ENCODE data around the gene SHLD1.
A peak's percentile ranks its signal among the peaks of the same experiment; 100 is the strongest.

SHLD1 gene

DNA sequence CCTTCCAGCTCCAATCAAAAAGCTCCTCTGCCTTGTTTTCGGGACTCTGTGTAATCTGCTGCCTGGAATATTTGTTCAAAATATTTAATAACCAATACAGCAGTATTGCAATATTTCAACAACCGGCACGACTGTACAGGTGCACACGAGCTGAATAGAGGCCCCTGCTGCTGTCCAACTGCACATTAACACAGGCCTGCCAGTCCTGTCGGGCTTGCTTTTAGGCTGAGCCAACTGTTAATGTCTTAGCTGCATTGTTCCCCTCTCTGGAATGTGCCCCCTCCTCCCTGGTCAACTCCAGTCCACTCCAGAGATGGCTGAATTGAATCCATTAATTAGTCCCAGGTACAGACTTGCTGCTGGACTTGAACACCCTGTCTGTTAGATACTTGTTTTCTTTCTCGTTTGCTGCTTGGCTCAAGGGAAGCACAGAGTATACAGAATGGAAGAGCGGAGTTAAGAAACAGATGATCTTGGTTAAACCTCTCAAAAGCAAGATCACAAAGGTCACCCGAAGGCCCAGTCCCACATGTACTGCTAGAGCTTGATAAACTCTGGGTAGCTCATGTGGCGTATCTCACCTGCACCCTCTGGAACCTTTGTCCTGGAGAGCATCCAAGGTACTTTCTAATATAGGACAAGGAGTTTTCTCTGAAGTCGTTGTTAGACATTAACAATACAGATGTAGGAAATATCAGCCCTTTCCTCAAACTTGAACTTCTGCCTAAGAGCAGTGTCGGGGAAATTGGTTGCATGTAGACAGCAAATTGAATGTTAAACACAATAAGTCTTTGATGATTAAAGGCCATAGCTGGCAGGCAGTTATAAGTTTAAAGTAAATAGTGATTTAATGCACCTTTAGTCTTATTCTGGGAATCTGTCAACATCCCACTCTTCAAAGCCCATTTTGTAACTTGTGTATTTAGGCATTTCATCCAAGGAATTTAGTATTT is 31.9 kb downstream of the SHLD1 start:
- H3K4me3 ChIP-seq (ENCODE audit: low read length), result no peak overlapping the region
- no peak overlapping the region for H3K9ac ChIP-seq (ENCODE audit: low read depth, low read length)
- WGBS, result 90% methylated on average over 11 of the region's 11 CpGs

DNA sequence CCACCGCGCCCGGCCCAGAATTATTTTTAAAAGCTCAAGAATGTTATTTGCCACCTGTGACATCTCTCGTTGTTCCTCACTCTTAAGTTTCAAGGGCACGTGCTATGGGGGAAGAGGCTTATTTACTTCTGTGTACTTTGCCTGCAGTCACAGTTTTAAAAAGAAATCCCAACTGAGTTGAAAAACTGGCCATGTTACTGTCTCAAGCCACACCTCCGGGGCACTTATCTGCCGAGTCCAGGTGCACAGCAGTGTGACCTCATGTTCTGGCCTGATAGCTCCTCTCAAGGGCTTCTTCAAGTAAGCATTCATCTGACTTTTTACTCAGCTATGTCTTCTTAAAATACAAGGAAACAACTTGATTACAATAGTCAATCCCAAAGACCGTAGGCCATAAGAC is 34.5 kb downstream of the SHLD1 start:
- Histone ChIP-seq H3K4me3 (ENCODE audit: low read length) (no peak overlapping the region), H3K36me3 (ENCODE audit: insufficient read depth, low read length) (peaks cover 4% of the 10 kb centered on the region; the same call in 1 of the 2 replicates), H3K27me3 (ENCODE audit: insufficient read depth, low read length) (no peaks in the 10 kb centered on the region), H3K9me3 (ENCODE audit: insufficient read depth, low read depth, low read length) (no peaks in the 10 kb centered on the region), H3K9ac (ENCODE audit: low read depth, low read length) (no peak overlapping the region), H3K4me1 (ENCODE audit: insufficient read depth, low read length) (peaks cover 6% of the 10 kb centered on the region; the same call in 1 of the 2 replicates), H3K27ac (ENCODE audit: low read depth, low read length) (no peak overlapping the region)
- 97% methylated on average over 8 of the region's 8 CpGs for WGBS

More for the DNA sequence above, 31.9 kb downstream of the SHLD1 start:
- peaks cover 4% of the 10 kb centered on the region; the same call in 1 of the 2 replicates for H3K36me3 ChIP-seq (ENCODE audit: insufficient read depth, low read length)
- H3K4me1 ChIP-seq (ENCODE audit: insufficient read depth, low read length), result peaks cover 4% of the 10 kb centered on the region; the same call in 1 of the 2 replicates
- H3K27me3 ChIP-seq (ENCODE audit: insufficient read depth, low read length), result no peaks in the 10 kb centered on the region
- no peaks in the 10 kb centered on the region for H3K9me3 ChIP-seq (ENCODE audit: insufficient read depth, low read depth, low read length)
- H3K27ac ChIP-seq (ENCODE audit: low read depth, low read length), result no peak overlapping the region

DNA sequence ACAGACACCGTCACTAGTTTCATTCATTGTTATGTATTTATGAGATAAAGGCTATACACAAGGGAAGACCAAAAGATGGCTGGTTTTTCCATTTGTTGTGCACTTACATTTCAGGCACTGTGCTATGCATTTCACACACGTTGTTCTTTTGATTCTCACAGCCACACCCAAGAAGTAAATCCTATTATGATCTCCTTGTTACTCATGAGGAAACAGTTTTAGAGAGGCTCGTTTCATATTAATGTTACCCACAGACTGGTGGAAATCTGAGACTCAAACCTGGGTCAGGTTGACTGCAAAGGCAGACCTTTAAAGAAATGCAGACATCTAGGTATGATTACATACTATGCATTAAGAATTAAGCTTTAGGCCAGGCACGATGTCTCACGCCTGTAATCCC is 34.9 kb downstream of the SHLD1 start:
- Histone ChIP-seq H3K27me3 (ENCODE audit: insufficient read depth, low read length) (no peaks in the 10 kb centered on the region), H3K4me3 (ENCODE audit: low read length) (no peak overlapping the region), H3K4me1 (ENCODE audit: insufficient read depth, low read length) (peaks cover 6% of the 10 kb centered on the region; the same call in 1 of the 2 replicates), H3K36me3 (ENCODE audit: insufficient read depth, low read length) (peaks cover 4% of the 10 kb centered on the region; the same call in 1 of the 2 replicates), H3K9ac (ENCODE audit: low read depth, low read length) (no peak overlapping the region), H3K9me3 (ENCODE audit: insufficient read depth, low read depth, low read length) (no peaks in the 10 kb centered on the region), H3K27ac (ENCODE audit: low read depth, low read length) (no peak overlapping the region)
- 95% methylated on average over 4 of the region's 5 CpGs for WGBS

- H3K4me3 ChIP-seq (ENCODE audit: low read length), result no peak overlapping the region
- H3K9ac ChIP-seq (ENCODE audit: low read depth, low read length), result no peak overlapping the region
- H3K27ac ChIP-seq (ENCODE audit: low read depth, low read length), result peak overlapping the region; percentile 48; the same call in 1 of the 2 replicates
- H3K27me3 ChIP-seq (ENCODE audit: insufficient read depth, low read length), result no peaks in the 10 kb centered on the region
- H3K36me3 ChIP-seq (ENCODE audit: insufficient read depth, low read length), result peaks cover 4% of the 10 kb centered on the region; the same call in 1 of the 2 replicates
- peaks cover 3% of the 10 kb centered on the region; the same call in 1 of the 2 replicates for H3K4me1 ChIP-seq (ENCODE audit: insufficient read depth, low read length)
- 95% methylated on average over 1 of the region's 2 CpGs for WGBS
- no peaks in the 10 kb centered on the region for H3K9me3 ChIP-seq (ENCODE audit: insufficient read depth, low read depth, low read length)
Measured at GRCh38 chr20:5786930-5787795, 37.0 kb downstream of the SHLD1 start.

GRCh38 chr20:5787796-5788165 is 37.6 kb downstream of the SHLD1 start:
- H3K9ac ChIP-seq (ENCODE audit: low read depth, low read length), result no peak overlapping the region

DNA sequence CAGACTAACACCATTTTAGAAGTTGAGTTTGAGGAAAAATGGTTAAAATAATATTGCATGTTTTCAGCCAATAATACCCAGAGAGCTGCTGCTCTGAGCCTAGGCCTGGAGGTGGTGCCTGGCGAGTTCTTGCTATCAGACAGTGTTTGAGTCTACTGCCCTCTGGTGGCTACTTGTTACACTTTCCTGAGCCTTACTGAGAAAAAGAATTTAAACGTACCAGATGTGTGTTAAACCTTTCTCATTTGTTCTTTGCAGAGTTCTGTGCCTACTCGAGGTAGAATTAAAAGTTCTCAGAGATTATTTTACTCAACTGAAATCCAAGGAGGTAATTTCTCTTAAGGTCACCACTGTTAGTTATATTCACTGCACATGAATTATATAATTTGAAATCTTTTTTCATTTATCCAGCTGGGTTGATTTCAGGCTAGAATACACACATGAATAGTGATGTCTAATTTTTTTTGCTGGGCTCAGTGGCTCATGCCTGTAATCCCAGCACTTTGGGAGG is 38.2 kb downstream of the SHLD1 start:
- Histone ChIP-seq H3K4me3 (ENCODE audit: low read length) (no peak overlapping the region), H3K27me3 (ENCODE audit: insufficient read depth, low read length) (no peaks in the 10 kb centered on the region), H3K27ac (ENCODE audit: low read depth, low read length) (no peak overlapping the region), H3K36me3 (ENCODE audit: insufficient read depth, low read length) (peaks cover 4% of the 10 kb centered on the region; the same call in 1 of the 2 replicates), H3K9ac (ENCODE audit: low read depth, low read length) (no peak overlapping the region), H3K4me1 (ENCODE audit: insufficient read depth, low read length) (peaks cover 5% of the 10 kb centered on the region), H3K9me3 (ENCODE audit: insufficient read depth, low read depth, low read length) (no peaks in the 10 kb centered on the region)
- 22% methylated on average over 3 of the region's 3 CpGs for WGBS

More at GRCh38 chr20:5787796-5788165, 37.6 kb downstream of the SHLD1 start:
- Histone ChIP-seq H3K27ac (ENCODE audit: low read depth, low read length) (no peak overlapping the region), H3K4me3 (ENCODE audit: low read length) (no peak overlapping the region), H3K4me1 (ENCODE audit: insufficient read depth, low read length) (peaks cover 3% of the 10 kb centered on the region; the same call in 1 of the 2 replicates), H3K27me3 (ENCODE audit: insufficient read depth, low read length) (no peaks in the 10 kb centered on the region), H3K36me3 (ENCODE audit: insufficient read depth, low read length) (peaks cover 4% of the 10 kb centered on the region; the same call in 1 of the 2 replicates), H3K9me3 (ENCODE audit: insufficient read depth, low read depth, low read length) (no peaks in the 10 kb centered on the region)

- Histone ChIP-seq H3K27me3 (ENCODE audit: insufficient read depth, low read length) (no peaks in the 10 kb centered on the region), H3K36me3 (ENCODE audit: insufficient read depth, low read length) (peaks cover 4% of the 10 kb centered on the region; the same call in 1 of the 2 replicates), H3K27ac (ENCODE audit: low read depth, low read length) (no peak overlapping the region), H3K9me3 (ENCODE audit: insufficient read depth, low read depth, low read length) (no peaks in the 10 kb centered on the region), H3K4me3 (ENCODE audit: low read length) (no peak overlapping the region), H3K9ac (ENCODE audit: low read depth, low read length) (no peak overlapping the region), H3K4me1 (ENCODE audit: insufficient read depth, low read length) (peaks cover 12% of the 10 kb centered on the region)
- 87% methylated on average over 2 of the region's 2 CpGs for WGBS
Measured at GRCh38 chr20:5789827-5790226, 39.6 kb downstream of the SHLD1 start.

GRCh38 chr20:5793916-5794315 is 43.7 kb downstream of the SHLD1 start:
- WGBS, result 92% methylated on average over 2 of the region's 2 CpGs
- no peak overlapping the region for H3K9ac ChIP-seq (ENCODE audit: low read depth, low read length)
- no peak overlapping the region for H3K27ac ChIP-seq (ENCODE audit: low read depth, low read length)
- H3K4me3 ChIP-seq (ENCODE audit: low read length), result no peak overlapping the region
- no peaks in the 10 kb centered on the region for H3K36me3 ChIP-seq (ENCODE audit: insufficient read depth, low read length)
- peaks cover 12% of the 10 kb centered on the region; the same call in 1 of the 2 replicates for H3K4me1 ChIP-seq (ENCODE audit: insufficient read depth, low read length)
- no peaks in the 10 kb centered on the region for H3K27me3 ChIP-seq (ENCODE audit: insufficient read depth, low read length)
- no peaks in the 10 kb centered on the region for H3K9me3 ChIP-seq (ENCODE audit: insufficient read depth, low read depth, low read length)

DNA sequence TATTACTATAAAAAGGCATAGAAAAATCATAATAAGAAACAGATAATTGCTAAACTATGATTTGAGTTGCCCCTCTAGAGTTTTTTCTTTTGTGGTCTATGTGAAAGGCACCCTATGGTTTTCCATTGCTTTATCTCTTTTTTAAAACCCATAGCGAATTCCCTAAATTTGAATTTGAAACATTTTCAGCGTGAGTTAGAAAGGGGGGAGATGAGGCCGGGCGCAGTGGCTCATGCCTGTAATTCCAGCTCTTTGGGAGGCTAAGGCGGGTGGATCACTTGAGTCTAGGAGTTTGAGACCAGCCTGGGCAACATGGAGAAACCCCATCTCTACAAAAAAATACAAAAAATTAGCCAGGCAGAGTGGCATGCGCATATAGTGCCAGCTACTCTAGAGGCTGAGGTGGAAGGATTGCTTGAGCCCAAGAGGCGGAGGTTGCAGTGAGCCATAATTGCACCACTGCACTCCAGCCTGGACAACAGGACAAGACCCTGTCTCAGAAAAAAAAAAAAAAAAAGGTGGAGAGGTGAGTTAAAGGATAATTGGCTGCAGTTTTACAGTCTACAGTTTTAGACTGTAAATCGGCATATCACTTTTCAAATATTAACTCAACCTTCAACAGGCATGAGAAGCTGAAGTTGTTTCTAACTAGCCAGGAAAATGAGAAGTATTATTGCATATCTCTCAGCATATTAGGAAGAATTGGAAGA is 46.3 kb downstream of the SHLD1 start:
- Histone ChIP-seq H3K27me3 (ENCODE audit: insufficient read depth, low read length) (no peaks in the 10 kb centered on the region), H3K36me3 (ENCODE audit: insufficient read depth, low read length) (no peaks in the 10 kb centered on the region), H3K4me1 (ENCODE audit: insufficient read depth, low read length) (peaks cover 12% of the 10 kb centered on the region; the same call in 1 of the 2 replicates), H3K9ac (ENCODE audit: low read depth, low read length) (no peak overlapping the region), H3K9me3 (ENCODE audit: insufficient read depth, low read depth, low read length) (no peaks in the 10 kb centered on the region), H3K4me3 (ENCODE audit: low read length) (no peak overlapping the region), H3K27ac (ENCODE audit: low read depth, low read length) (no peak overlapping the region)
- WGBS, result 55% methylated on average over 6 of the region's 8 CpGs

- H3K27me3 ChIP-seq (ENCODE audit: insufficient read depth, low read length), result no peaks in the 10 kb centered on the region
- 88% methylated on average over 1 of the region's 1 CpG for WGBS
- H3K4me3 ChIP-seq (ENCODE audit: low read length), result no peak overlapping the region
- peaks cover 12% of the 10 kb centered on the region; the same call in 1 of the 2 replicates for H3K4me1 ChIP-seq (ENCODE audit: insufficient read depth, low read length)
- no peak overlapping the region for H3K9ac ChIP-seq (ENCODE audit: low read depth, low read length)
- H3K9me3 ChIP-seq (ENCODE audit: insufficient read depth, low read depth, low read length), result no peaks in the 10 kb centered on the region
- no peak overlapping the region for H3K27ac ChIP-seq (ENCODE audit: low read depth, low read length)
- no peaks in the 10 kb centered on the region for H3K36me3 ChIP-seq (ENCODE audit: insufficient read depth, low read length)
Measured at GRCh38 chr20:5797165-5797564, 47.0 kb downstream of the SHLD1 start.

All from HUES64 (cell line).